Medulla oblongata (tissue), 1 donor: Measurements from ENCODE around the gene MCF2L.

Source experiments
- DNase-seq: peaks from one replicate; pipeline ENCODE4 v3.0.0-alpha.2; 2015; ENCODE audit errors: extremely low spot score

The MCF2L gene

DNA sequence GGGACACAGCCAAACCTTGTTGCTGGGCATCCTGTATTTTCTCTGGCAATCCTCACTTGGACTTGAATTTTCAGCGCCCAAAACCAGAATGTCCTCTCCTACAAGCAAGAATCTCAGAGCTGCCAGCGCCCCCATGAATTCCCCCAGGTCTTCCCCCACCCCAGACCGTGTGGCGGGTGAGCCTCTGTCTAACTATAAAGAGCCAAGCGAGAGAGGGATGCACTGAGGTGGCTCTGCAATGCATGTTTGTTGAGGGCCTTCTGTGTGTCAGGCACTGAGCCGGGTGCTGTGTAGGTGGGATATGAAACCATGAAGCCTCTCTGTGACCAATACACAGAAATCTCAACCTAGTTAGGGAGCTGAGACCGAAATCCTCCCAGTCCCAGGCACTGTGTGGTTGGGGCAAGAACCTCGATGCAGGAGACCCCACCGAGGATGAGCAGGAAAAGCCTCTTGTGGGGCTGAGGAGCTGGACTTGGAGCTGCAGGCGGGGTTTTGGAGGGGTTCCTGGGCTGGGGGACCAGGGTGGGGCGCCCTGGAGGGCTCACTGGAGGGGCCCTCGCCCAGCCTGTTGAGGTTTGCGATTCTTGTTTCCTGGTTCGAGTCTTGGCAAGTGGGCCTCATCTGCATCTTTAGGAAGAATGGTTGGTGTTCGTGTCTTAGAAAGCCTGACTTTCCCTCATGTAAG lies 177.0 kb downstream of the MCF2L start:
- DNase-seq, result no peak

DNA sequence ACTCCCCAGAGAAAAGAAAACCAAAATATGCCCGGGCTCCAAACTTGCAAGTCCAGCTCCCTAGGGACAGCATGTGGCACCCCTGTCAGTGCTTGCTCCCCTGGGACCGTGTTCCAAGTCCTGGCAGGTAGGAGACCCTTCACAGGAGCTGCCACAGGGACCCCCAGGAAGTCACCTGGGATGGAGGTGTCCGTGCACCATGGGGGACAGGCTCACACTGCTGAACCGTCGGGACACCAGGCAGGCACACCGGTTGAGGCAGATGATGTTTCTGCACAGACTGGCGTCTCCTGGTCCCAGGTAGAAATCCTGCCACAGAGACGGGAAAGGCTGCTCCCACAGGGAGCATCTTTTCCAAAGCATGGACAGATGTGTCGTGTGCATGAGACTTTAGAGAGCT lies 177.7 kb downstream of the MCF2L start:
- no peak for DNase-seq

DNA sequence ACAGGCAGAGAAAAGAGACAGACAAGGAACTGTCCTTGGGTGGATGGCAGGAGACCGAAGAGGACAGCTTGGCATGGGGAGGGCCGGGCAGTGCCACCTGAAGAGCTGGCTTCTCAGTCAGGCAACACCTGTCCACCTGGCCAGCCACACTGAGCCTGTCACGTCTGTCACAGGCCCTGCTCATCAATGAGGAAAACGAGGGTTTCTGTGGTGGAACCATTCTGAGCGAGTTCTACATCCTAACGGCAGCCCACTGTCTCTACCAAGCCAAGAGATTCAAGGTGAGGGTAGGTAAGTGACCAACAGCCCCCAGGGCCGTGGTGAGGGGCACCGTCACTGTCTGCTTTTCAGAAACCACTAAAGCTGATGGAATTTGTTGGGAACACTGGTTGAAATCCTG lies 178.2 kb downstream of the MCF2L start:
- DNase-seq, result no peak

DNA sequence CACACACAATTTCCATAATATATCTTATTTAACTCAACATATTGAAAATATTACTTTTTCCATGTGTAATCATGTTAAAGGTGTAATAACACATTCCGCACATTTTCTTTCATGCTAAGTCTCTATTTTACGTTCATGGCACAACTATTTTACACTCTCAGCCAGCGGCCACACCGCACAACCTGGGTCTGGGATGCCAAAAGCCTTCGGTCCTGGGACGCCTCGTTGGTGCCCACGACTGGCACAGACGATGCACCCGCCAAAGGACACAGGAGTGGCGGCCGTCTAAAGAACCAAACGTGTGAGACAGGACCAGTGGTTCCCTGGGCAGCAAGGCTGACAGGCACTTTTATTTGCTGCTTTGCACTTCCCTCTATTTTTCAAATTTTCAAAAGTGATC lies 179.4 kb downstream of the MCF2L start:
- no peak for DNase-seq

DNA sequence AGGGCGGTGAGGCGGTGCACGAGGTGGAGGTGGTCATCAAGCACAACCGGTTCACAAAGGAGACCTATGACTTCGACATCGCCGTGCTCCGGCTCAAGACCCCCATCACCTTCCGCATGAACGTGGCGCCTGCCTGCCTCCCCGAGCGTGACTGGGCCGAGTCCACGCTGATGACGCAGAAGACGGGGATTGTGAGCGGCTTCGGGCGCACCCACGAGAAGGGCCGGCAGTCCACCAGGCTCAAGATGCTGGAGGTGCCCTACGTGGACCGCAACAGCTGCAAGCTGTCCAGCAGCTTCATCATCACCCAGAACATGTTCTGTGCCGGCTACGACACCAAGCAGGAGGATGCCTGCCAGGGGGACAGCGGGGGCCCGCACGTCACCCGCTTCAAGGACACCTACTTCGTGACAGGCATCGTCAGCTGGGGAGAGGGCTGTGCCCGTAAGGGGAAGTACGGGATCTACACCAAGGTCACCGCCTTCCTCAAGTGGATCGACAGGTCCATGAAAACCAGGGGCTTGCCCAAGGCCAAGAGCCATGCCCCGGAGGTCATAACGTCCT lies 180.0 kb downstream of the MCF2L start:
- no peak for DNase-seq
